ENCODE results near the gene DGKH.

Gene DGKH

GRCh38 chr13:42279080-42279479 is 230.6 kb downstream of the DGKH start:
- no peak for TF ChIP-seq TAF1 (IDR thresholded peaks at IDR 0.05; ENCODE audit: low read depth)
- TF ChIP-seq, protein P1, sequence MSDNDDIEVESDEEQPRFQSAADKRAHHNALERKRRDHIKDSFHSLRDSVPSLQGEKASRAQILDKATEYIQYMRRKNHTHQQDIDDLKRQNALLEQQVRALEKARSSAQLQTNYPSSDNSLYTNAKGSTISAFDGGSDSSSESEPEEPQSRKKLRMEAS (IDR thresholded peaks at IDR 0.05): no peak
- TF ChIP-seq EGR1 (IDR thresholded peaks at IDR 0.05): no peak
- TF ChIP-seq TCF12 (IDR thresholded peaks at IDR 0.05; ENCODE audit: low read depth): no peak
- no peak for TF ChIP-seq CEBPB (IDR thresholded peaks at IDR 0.05)
- no peak for TF ChIP-seq TEAD4 (IDR thresholded peaks at IDR 0.05)
- no peak for TF ChIP-seq REST (IDR thresholded peaks at IDR 0.05; ENCODE audit: low read depth)
- TF ChIP-seq CREB1 (IDR thresholded peaks at IDR 0.05; ENCODE audit: low read depth): no peak
- TF ChIP-seq FOXM1 (IDR thresholded peaks at IDR 0.05; ENCODE audit: borderline replicate concordance, low read depth): no peak
- TF ChIP-seq USF1 (IDR thresholded peaks at IDR 0.05): no peak
- TF ChIP-seq YY1 (IDR thresholded peaks at IDR 0.05; ENCODE audit: low read depth): no peak
- no peak for TF ChIP-seq EP300 (IDR thresholded peaks at IDR 0.05; ENCODE audit: borderline replicate concordance)

GRCh38 chr13:42279986-42280385 is 231.5 kb downstream of the DGKH start:
- TF ChIP-seq EGR1 (IDR thresholded peaks at IDR 0.05) (no peak), RAD21 (IDR thresholded peaks at IDR 0.05; ENCODE audit: low read depth) (no peak), REST (IDR thresholded peaks at IDR 0.05; ENCODE audit: low read depth) (no peak)
- TF ChIP-seq, protein P1 (IDR thresholded peaks at IDR 0.05): no peak

GRCh38 chr13:42280537-42280936 is 232.1 kb downstream of the DGKH start:
- TF ChIP-seq REST (IDR thresholded peaks at IDR 0.05; ENCODE audit: low read depth) (no peak), TEAD4 (IDR thresholded peaks at IDR 0.05) (no peak), CREB1 (IDR thresholded peaks at IDR 0.05; ENCODE audit: low read depth) (no peak), RAD21 (IDR thresholded peaks at IDR 0.05; ENCODE audit: low read depth) (no peak), USF1 (IDR thresholded peaks at IDR 0.05) (no peak), YY1 (IDR thresholded peaks at IDR 0.05; ENCODE audit: low read depth) (no peak), CEBPB (IDR thresholded peaks at IDR 0.05) (no peak), EGR1 (IDR thresholded peaks at IDR 0.05) (no peak), EP300 (IDR thresholded peaks at IDR 0.05; ENCODE audit: borderline replicate concordance) (no peak)
- TF ChIP-seq, protein P1 (IDR thresholded peaks at IDR 0.05): no peak

- TF ChIP-seq FOXM1 (IDR thresholded peaks at IDR 0.05; ENCODE audit: borderline replicate concordance, low read depth) (no peak), YY1 (IDR thresholded peaks at IDR 0.05; ENCODE audit: low read depth) (no peak), EGR1 (IDR thresholded peaks at IDR 0.05) (no peak), TCF12 (IDR thresholded peaks at IDR 0.05; ENCODE audit: low read depth) (no peak), EP300 (IDR thresholded peaks at IDR 0.05; ENCODE audit: borderline replicate concordance) (no peak), ZBTB7A (IDR thresholded peaks at IDR 0.05; ENCODE audit: low read depth) (no peak), CREB1 (IDR thresholded peaks at IDR 0.05; ENCODE audit: low read depth) (no peak), REST (IDR thresholded peaks at IDR 0.05; ENCODE audit: low read depth) (no peak), RAD21 (IDR thresholded peaks at IDR 0.05; ENCODE audit: low read depth) (no peak), USF1 (IDR thresholded peaks at IDR 0.05) (no peak), CEBPB (IDR thresholded peaks at IDR 0.05) (no peak), NFIC (IDR thresholded peaks at IDR 0.05) (no peak), TEAD4 (IDR thresholded peaks at IDR 0.05) (no peak), TAF1 (IDR thresholded peaks at IDR 0.05; ENCODE audit: low read depth) (no peak)
- TF ChIP-seq, protein P1 (IDR thresholded peaks at IDR 0.05): no peak
Observed at GRCh38 chr13:42283574-42283973, 235.1 kb downstream of the DGKH start.

Data from Ishikawa (cell line).